ENCODE data around the gene ACSM3. TPM values are rescaled to one million over a fixed set of nuclear protein-coding genes. Genes with fewer than 3 reads are reported as not detected.

ACSM3 gene
- total and polyA plus RNA-seq, 2 experiments from 2014 or later: 1.8 to 4.5 TPM

GRCh38 chr16:20833086-20833485 lies 69.3 kb downstream of the ACSM3 start:
- Histone ChIP-seq H3K4me1 (ENCODE audit: low read depth) (no peaks in the 10 kb centered on the region), H3K36me3 (no peaks in the 10 kb centered on the region), H3K9me3 (ENCODE audit: low read depth) (no peaks in the 10 kb centered on the region), H3K27me3 (no peaks in the 10 kb centered on the region), H3K27ac (no peak overlapping the region), H3K4me3 (no peak overlapping the region)
- no peak for TF ChIP-seq CTCF (IDR thresholded peaks at IDR 0.05; ENCODE audit: low read depth, low read length)
- no peak for DNase-seq (ENCODE audit: low read depth in 1 of 2, low spot score in 1 of 2)

GRCh38 chr16:20838240-20838639 lies 74.4 kb downstream of the ACSM3 start:
- Histone ChIP-seq H3K27ac (no peak overlapping the region), H3K27me3 (no peaks in the 10 kb centered on the region), H3K4me1 (ENCODE audit: low read depth) (no peaks in the 10 kb centered on the region), H3K9me3 (ENCODE audit: low read depth) (no peaks in the 10 kb centered on the region), H3K36me3 (no peaks in the 10 kb centered on the region), H3K4me3 (no peak overlapping the region)
- no peak for DNase-seq (ENCODE audit: low read depth in 1 of 2, low spot score in 1 of 2)
- TF ChIP-seq CTCF (IDR thresholded peaks at IDR 0.05; ENCODE audit: low read depth, low read length): no peak

GRCh38 chr16:20839504-20839903 lies 75.7 kb downstream of the ACSM3 start:
- Histone ChIP-seq H3K4me3 (no peak overlapping the region), H3K27me3 (no peaks in the 10 kb centered on the region), H3K9me3 (ENCODE audit: low read depth) (no peaks in the 10 kb centered on the region), H3K36me3 (no peaks in the 10 kb centered on the region), H3K4me1 (ENCODE audit: low read depth) (no peaks in the 10 kb centered on the region), H3K27ac (no peak overlapping the region)
- TF ChIP-seq CTCF (IDR thresholded peaks at IDR 0.05; ENCODE audit: low read depth, low read length): no peak
- no peak for DNase-seq (ENCODE audit: low read depth in 1 of 2, low spot score in 1 of 2)

GRCh38 chr16:20844054-20844453 lies 80.2 kb downstream of the ACSM3 start:
- DNase-seq (ENCODE audit: low read depth in 1 of 2, low spot score in 1 of 2): no peak
- Histone ChIP-seq H3K4me1 (ENCODE audit: low read depth) (no peaks in the 10 kb centered on the region), H3K4me3 (no peak overlapping the region), H3K27ac (no peak overlapping the region), H3K9me3 (ENCODE audit: low read depth) (no peaks in the 10 kb centered on the region), H3K27me3 (no peaks in the 10 kb centered on the region), H3K36me3 (no peaks in the 10 kb centered on the region)
- no peak for TF ChIP-seq CTCF (IDR thresholded peaks at IDR 0.05; ENCODE audit: low read depth, low read length)

GRCh38 chr16:20844588-20844987 lies 80.8 kb downstream of the ACSM3 start:
- DNase-seq (ENCODE audit: low read depth in 1 of 2, low spot score in 1 of 2): no peak
- no peak for TF ChIP-seq CTCF (IDR thresholded peaks at IDR 0.05; ENCODE audit: low read depth, low read length)
- Histone ChIP-seq H3K27ac (no peak overlapping the region), H3K4me3 (no peak overlapping the region), H3K9me3 (ENCODE audit: low read depth) (no peaks in the 10 kb centered on the region), H3K4me1 (ENCODE audit: low read depth) (no peaks in the 10 kb centered on the region), H3K36me3 (no peaks in the 10 kb centered on the region), H3K27me3 (no peaks in the 10 kb centered on the region)

GRCh38 chr16:20846030-20846429 lies 82.2 kb downstream of the ACSM3 start:
- no peak for DNase-seq (ENCODE audit: low read depth in 1 of 2, low spot score in 1 of 2)
- TF ChIP-seq CTCF (IDR thresholded peaks at IDR 0.05; ENCODE audit: low read depth, low read length): no peak
- Histone ChIP-seq H3K4me3 (no peak overlapping the region), H3K27me3 (no peaks in the 10 kb centered on the region), H3K27ac (no peak overlapping the region), H3K36me3 (no peaks in the 10 kb centered on the region), H3K9me3 (ENCODE audit: low read depth) (no peaks in the 10 kb centered on the region), H3K4me1 (ENCODE audit: low read depth) (peaks cover 11% of the 10 kb centered on the region)

Measured in cardiac muscle cell (in vitro differentiated cells and primary cell).